Measurements from ENCODE around the gene CIAO2B. TPM values are rescaled to one million over a fixed set of nuclear protein-coding genes. Genes with fewer than 3 reads are reported as not detected.
"Not testable (repeated sequence)": the region's sequence is repeated elsewhere in the genome, so short reads cannot be mapped to it uniquely, and the experiment has no call there.

CIAO2B gene
- total RNA-seq, 1 experiment from 2014 or later = 207 TPM

DNA sequence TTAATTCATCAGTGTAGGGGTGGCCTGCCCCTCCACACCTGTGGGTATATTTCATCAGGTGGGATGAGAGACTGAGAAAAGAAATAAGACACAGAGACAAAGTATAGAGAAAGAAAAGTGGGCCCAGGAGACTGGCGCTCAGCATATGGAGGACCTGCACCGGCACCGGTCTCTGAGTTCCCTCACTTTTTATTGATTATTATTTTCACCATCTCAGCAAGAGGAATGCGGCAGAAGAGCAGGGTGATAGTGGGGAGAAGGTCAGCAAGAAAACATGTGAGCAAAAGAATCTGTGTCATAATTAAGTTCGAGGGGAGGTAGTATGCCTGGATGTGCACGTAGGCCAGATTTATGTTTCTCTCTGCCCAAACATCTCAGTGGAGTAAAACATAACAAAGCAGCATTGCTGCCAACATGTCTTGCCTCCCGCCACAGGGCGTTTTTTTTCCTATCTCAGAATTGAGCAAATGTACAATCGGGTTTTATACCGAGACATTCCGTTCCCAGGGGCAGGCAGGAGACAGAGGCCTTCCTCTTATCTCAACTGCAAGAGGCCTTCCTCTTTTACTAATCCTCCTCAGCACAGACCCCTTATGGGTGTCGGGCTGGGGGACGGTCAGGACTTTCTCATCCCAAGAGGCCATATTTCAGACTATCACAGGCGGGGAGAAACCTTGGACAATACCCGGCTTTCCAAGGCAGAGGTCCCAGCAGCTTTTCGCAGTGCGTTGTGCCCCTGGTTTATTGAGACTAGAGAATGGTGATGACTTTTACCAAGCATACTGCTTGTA, 21.4 kb upstream of the CIAO2B start:
- not testable (repeated sequence) for DNase-seq (ENCODE audit: low spot score)

DNA sequence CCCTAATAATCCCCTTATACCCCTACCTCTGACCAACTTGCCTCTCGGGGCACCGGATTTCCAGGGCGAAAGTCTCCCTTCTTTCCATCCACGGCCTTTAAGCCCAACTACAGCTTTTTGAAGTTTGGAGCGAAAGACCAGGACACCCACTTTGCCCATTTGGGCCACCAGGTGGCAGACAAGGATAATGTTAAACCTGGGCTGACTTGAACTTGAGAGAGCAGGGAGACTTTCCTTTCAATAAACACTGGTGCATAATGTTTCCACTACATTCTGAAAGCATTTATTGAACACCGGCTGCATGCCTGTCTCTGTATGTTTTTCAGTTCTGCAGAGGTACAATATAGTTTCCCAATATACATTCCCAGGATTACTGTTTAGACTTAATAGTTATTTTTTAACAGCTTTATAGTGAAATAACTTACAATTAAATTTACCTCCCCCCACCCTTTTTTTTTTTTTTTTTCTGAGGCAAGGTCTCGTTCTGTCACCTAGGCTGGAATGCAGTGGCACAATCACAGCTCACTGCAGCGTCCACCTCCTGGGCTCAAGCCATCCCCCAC, 20.0 kb upstream of the CIAO2B start:
- DNase-seq (ENCODE audit: low spot score) = peak; percentile 68

DNA sequence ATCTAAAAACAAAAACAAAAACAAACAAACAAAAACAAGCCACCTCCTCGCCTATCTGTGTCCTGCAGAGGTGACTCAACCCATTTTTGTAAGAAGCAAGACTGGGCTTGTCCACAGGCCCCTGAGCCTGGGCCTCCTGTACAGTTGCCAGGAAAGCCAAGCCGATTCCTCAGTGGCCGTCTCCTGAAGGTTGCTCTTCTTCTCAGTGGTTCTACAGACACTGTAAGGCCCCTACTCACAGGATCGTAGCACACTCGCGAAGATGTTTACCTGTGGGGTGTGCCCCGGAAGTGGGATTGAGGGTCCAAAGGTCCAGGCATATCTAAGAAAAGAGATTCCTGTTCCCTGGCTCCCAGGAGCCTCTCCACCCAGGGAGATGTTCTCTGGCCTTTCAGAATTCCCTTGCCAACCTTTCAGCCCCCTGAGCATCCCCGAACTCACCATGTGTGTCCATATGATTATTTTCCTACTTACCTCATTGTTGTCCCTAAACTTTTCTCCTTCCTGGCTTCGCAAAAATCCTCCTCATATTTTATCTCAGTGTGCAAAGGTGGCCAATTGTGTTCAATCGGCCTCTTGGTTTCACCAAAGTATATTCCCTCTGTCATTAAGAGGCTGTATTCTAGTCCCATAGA, 19.4 kb upstream of the CIAO2B start:
- no peak for DNase-seq (ENCODE audit: low spot score)

DNA sequence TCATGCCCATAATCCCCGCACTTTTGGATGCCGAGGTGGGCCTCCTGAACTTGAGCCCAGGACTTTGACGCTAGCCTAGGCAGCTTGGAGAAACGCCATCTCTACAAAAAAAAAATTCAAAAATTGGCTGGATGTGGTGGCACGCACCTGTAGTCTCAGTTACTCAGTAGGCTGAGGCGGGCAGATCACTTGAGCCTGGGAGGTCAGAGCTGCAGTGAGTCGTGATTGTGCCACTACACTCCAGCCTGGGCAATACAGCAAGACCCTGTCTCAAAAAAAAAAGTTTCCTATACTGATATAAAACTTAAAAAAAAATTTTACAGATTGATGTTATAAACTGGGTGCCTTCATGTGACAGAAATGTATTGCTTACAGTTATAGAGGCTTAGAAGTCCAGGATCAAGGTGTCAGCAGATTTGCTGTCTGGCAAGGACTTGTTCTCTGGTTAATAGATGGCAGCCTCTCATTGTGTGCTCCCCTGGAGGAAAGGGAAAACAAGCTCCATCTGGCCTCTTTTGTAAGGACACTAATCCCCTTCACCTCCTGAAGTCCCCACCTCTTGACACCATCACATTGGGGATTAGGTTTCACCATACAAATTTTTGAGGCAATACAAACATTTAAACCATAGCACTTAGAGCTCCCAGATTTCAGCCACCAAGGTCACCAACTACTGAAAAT, 18.4 kb upstream of the CIAO2B start:
- no peak for DNase-seq (ENCODE audit: low spot score)

DNA sequence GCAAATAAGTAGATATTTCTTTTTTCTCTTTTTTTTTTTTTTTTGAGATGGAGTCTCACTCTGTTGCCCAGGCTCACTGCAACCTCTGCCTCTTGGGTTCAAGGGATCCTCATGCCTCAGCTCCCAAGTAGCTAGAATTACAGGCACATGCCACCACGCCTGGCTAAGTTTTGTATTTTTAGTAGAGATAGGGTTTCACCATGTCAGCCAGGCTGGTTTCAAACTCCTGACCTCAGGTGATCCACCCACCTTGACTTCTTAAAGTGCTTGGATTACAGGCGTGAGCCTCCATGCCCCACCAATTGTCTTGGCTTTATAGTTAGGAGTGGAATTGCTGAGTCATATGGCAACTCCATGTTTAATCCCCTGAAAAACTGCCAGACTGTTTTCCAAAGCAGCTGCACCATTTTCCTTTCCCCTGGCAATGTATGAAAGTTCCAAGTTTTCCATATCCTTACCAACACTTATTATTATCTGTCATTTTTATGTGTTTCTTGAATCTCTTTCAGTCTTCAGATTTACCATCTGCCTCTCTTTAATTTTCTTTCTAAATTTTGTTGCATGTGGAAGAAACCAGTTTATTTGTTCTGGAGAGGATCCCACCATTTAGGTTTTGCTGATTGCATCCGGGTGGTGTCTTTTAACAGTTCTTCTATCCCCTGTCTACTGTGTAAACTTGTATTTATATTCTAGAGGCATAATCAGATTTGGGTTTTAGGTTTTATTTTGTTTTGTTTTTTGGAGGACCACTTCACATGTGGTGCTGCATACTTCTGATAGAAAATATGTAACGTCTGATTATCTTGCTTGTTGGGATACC, 17.0 kb upstream of the CIAO2B start:
- no peak for DNase-seq (ENCODE audit: low spot score)

DNA sequence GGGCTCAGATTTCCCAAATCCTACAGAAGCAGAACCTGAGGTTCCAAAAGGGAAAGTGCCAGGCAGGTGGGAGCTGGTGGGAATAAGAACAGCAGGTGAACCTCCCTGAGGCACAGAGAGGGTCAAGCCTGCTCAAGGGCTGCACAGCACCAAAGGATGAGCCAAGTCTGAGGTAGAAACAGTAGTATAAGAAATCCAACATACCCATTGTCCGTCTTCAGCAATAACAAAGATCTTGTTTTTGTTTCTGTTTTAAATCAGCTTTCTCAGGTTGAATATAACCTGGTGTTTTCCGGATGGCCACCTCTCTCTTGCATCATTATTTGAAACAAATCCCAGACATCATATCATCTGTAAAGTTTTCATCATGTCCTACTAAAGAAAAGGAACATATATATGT, 16.2 kb upstream of the CIAO2B start:
- no peak for DNase-seq (ENCODE audit: low spot score)

DNA sequence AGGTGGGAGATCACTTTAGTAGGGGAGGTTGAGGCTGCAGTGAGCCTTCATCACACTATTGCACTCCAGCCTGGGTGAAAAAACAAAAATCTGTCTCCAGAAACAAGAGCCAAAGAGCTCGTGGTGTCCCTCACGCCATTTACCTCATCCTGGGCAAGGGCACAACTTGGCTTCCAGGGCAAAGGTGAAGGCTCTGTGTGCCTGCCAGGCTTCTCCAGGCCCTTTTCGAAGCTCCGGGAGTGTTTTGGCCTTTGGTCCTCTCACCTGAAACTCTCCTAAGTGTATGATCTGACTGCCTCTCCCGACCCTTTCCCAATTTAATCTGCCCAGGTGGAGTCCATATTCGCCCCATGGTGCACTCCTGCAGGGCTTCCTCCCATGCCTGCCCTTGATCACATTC, 15.3 kb upstream of the CIAO2B start:
- no peak for DNase-seq (ENCODE audit: low spot score)

DNA sequence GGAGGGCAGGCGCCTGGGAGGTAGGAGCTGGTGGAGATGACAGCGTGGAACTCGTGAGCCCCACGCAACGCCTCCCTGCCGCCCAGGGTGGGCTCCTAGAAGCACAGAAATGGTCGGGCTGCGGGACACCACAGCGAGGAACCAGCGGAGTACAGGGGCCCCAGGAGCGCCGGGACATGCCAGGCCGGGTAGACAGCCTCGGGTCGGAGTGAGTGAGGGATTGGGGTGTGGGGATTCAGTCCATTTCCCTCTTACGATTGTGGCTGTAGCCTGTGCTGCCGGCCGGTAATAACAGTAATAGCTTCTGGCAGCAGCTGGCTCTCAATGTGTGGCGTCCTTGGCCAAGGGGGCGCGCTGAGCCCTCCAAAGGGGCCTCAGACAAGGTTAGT, 14.6 kb upstream of the CIAO2B start:
- DNase-seq (ENCODE audit: low spot score) = no peak

DNA sequence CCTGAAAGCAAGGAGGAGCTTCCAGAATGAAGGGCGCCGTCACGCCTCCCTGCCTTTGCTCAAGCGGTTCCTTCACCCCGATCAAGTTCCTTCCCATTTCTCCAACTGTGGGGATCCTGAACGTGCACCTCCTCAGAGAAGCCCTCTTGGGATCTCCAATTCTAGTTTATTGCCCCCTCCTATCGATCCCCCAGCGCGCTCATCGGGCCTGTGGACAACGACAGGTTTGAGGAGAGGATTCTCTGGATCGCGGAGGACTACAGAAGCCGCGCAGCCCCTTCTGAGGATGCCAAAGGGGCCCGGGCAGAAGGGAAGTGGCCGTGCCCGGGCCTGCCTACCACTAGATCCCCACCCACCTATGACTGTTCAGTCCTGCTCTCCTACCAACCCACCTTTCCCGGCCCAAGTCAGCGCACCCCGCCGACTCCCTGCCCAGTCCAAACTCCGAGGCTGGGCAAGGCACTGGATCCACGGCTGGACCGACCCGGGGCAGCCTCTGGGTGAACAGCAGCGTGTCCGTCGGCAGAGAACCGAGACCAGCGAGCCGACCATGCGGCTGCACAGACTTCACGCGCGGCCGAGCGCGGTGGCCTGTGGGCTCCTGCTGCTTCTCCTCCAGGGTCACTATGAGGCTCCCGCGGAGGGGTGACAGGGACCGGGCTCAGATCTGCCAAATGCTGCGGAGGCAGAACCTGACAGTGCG, 14.1 kb upstream of the CIAO2B start:
- no peak for DNase-seq (ENCODE audit: low spot score)

DNA sequence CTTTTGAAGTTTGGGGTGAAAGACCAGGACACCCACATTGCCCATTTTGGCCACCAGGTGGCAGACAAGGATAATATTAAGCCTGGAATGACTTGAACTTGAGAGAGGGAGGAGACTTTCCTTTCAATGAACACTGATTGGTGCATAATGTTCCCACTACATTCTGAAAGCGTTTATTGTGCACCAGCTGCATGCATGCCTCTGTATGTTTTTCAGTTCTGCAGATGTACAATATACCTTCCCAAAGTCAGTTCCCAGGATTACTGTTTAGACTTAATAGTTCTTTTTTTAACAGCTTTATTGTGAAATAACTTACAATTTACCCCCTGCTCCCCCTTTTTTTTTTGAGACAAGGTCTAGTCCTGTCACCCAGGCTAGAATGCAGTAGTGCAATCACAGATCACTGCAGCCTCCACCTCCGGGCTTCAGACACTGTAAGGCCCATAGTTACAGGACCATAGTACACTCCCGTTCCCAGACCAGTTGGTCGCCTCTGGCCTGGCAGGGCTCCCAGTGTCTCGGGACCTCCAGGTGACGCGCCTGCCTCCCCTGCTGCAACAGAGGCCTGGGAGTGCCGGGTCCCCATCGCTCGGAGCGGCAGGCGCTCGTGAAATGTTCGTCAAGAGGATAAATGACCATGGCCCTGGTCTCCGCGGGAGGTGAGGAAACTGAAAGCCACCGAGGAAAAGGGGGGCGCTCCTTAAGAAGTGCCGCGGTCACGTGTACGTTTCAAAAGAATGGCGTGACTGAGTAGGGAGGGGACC, 13.3 kb upstream of the CIAO2B start:
- peak; percentile 78 for DNase-seq (ENCODE audit: low spot score)

DNA sequence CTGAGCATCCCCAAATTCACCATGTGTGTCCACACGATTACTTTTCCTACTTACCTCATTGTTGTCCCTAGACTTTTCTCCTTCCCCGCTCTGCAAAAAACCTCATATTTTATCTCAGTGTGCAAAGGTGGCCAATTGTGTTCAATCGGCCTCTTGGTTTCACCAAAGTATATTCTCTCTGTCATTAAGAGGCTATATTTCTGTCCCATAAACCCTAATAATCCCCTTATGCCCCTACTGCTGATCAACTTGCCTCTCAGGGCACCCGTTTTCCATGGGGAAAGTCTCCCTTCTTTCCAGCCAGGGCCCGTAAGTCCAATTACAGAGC, 12.7 kb upstream of the CIAO2B start:
- no peak for DNase-seq (ENCODE audit: low spot score)

DNA sequence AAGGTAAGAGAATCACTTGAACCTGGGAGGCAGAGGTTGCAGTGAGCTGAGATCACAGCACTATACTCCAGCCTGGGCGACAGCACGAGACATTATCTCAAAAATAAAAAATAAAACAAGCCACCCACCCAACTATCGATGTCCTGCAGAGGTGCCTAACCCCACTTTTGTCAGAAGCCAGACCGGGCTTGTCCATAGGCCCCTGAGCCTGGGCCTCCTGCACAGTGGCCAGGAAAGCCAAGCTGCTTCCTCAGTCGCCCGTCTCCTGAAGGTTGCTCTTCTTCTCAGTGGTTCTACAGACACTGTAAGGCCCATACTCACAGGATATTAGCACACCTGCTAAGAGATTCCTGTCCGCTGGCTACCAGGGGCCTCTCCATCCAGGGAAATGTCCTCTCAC, 12.3 kb upstream of the CIAO2B start:
- no peak for DNase-seq (ENCODE audit: low spot score)

DNA sequence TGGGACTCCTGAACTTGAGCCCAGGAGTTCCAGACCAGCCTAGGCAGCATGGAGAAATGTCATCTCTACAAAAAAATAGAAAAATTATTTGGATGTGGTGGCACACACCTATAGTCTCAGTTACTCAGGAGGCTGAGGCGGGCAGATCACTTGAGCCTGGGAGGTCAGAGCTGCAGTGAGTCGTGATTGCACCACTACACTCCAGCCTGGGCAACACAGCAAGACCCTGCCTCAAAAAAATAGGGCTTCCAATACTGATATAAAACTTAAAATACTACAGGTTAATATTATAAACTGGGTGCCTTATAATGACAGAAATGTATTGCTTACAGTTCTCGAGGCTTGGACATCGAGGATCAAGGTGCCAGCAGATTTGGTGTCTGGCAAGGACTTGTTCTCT, 11.7 kb upstream of the CIAO2B start:
- DNase-seq (ENCODE audit: low spot score) = no peak

DNA sequence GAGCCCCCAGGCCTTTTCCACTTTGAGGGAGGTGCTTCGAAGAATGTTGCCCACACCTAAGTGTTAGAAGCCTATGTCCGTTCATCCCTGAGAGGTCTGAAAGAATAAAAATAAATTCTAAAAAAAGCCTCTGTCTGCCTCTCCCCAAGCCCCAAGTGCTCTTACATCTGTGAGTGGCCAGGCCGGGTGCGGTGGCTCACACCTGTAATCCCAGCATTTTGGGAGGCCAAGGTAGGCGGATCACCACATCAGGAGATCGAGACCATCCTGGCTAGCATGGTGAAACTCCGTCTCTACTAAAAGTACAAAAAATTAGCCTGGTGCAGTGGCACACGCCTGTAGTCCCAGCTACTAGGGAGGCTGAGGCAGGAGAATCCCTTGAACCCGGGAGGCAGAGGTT, 10.8 kb upstream of the CIAO2B start:
- not testable (repeated sequence) for DNase-seq (ENCODE audit: low spot score)

DNA sequence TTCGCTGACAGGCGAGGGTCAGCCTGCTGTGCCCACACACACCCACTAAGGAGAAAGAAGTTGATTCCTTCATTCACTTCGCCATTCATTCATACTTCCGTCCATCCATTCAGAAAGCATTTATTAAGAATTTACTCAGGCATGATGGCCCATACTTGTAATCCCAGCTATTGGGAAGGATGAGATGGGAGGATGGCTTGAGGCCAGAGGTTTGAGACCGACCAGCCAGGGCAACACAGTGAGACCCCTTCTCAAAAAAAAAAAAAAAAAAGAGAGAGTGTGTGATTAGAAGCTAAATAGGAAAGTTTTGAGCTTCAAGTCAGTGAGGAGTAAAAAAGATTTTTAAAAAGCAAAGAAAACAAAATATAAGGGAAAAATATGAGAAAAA, 9.8 kb upstream of the CIAO2B start:
- DNase-seq (ENCODE audit: low spot score) = no peak

DNA sequence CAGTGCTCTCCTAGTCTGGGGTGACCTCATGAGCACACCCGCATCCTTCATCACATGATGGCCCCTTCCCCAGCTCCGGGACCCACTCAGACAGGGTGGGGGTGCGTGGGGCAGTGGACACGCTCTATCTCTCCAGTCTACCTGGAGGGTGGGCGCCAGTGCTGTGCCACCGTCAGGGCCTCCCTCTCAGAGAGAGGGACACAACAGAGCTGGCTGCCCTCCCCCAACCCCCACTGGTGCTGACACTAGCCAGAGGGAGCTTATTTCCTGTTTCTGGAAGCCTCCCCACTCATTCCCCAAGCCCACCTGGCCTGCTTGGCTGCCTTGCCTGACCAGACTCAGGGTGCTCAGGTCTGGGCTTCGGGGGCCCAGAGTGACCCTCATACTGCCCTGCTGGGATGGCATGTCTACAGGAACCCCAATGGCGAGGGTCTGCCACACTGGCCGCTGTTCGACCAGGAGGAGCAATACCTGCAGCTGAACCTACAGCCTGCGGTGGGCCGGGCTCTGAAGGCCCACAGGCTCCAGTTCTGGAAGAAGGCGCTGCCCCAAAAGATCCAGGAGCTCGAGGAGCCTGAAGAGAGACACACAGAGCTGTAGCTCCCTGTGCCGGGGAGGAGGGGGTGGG, 9.3 kb upstream of the CIAO2B start:
- no peak for DNase-seq (ENCODE audit: low spot score)

DNA sequence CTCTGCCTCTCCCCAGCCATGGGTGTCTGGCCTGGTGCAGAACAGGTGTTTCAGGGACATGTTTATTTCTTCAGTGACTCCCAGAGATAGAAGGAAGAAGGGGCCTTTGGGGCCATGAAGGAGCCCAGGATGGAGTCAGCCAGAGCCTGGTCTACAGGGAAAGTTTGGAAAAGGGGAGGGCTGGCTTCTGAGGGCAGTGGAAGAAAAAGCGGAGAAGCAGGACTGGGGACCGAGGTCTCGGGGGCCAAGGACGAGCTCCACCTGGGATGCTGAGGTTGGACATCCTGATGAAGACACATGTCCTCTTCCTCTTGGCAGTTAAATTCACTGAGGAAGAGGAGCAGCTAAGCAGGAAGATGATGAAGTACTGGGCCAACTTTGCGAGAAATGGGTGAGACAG, 8.8 kb upstream of the CIAO2B start:
- DNase-seq (ENCODE audit: low spot score) = no peak

DNA sequence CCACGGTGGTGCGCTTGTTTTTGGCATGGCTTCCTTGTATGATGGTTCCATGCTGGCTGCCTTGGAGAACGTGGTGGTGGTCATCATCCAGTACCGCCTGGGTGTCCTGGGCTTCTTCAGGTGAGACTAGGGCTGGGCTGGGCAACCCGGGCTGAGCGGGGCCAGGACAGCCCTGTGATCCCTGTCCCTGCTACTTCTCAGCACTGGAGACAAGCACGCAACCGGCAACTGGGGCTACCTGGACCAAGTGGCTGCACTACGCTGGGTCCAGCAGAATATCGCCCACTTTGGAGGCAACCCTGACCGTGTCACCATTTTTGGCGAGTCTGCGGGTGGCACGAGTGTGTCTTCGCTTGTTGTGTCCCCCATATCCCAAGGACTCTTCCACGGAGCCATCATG, 6.0 kb upstream of the CIAO2B start:
- DNase-seq (ENCODE audit: low spot score) = no peak

DNA sequence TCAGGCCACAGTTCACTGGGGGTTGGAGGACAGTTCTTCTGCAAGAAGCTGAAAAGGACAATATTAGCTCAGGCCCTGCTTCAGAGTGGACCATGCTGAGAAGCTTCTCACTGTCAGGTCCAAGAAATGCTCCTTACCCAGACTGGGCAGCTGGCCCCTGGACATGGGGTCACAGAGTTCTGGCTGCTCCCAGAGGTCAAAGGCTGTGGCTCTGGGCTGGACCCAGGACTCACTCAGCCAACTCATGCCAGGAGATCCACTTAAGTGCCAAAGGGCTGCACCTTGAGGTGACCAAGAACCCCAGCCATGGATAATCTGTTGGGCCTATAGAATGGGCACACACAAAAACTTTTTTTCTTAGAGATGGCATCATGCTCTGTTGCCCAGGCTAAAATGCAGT, 5.2 kb upstream of the CIAO2B start:
- DNase-seq (ENCODE audit: low spot score) = no peak

DNA sequence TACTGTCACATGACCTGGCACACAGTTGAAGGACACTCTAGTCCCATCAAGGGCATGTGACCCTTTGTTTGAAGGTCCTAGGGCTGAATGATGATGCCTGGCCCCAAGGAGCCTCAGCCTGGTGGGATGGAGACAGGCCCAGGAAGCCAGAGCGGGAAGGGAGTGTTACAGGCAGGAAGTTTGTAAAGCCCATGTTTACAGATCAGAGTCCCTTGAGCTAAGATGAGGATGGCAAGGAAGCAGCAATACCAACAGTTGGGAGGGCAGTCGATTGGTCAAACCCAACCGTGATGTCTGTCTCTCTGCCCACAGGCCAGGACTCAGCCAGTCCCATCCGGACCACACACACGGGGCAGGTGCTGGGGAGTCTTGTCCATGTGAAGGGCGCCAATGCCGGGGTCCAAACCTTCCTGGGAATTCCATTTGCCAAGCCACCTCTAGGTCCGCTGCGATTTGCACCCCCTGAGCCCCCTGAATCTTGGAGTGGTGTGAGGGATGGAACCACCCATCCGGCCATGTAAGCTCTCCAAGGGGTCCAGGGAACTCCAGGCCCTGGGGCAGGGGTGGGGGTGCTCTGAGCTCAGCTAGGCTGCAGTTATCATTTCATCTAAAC, 3.6 kb upstream of the CIAO2B start:
- DNase-seq (ENCODE audit: low spot score) = no peak
